ENCODE results near the gene ATXN1. TPM values are rescaled to one million over a fixed set of nuclear protein-coding genes. Genes with fewer than 3 reads are reported as not detected.

Gene ATXN1
- total RNA-seq, 1 experiment from 2014 or later: 5.6 TPM

DNA sequence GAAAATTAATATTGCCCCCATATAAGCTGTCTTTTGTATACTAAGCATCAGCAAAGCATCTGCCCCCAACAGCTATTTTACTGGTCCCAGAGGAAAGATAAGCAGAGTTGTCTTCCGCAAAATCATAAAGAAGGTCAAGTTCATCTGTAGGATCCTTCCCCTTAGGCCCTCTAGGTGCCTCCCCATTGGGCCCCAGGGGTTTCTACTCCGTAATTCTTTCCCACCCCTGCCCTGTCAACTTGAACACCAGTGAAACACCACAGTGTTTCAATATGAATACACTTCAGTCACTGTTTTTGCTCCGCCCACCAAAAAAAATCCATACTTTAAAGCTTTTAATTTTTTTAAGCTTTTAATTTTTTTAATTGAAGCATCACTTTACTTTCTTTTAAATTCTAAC is 159.2 kb downstream of the ATXN1 start:
- Mint-ChIP-seq H3K27ac (no peak overlapping the region), H3K9me3 (no peaks in the 10 kb centered on the region; a peak in 1 of 5 replicates), H3K36me3 (ENCODE audit: insufficient read depth in 1 of 3, low read depth in 3 of 3) (no peaks in the 10 kb centered on the region), H3K4me3 (no peak overlapping the region), H3K4me1 (peaks cover 7 to 10% of the 10 kb centered on the region in 2 experiments), H3K27me3 (ENCODE audit: low read depth) (no peaks in the 10 kb centered on the region)
- no peak for TF ChIP-seq CTCF (conservative IDR thresholded peaks at IDR 0.05)
- H2AK5ac ChIP-seq (ENCODE audit: insufficient read length, low read length): no peak overlapping the region
- no peak overlapping the region for H2BK5ac ChIP-seq (ENCODE audit: insufficient read length, low read length)
- no peaks in the 10 kb centered on the region for H3K79me2 ChIP-seq (ENCODE audit: insufficient read depth, low read length)
- H3K23ac ChIP-seq (ENCODE audit: insufficient read length, low read depth, low read length): no peak overlapping the region
- no peak overlapping the region for H2AFZ ChIP-seq (ENCODE audit: low read length)
- no peaks in the 10 kb centered on the region for H3K9me3 ChIP-seq (ENCODE audit: control insufficient read depth, low read depth, low read length)
- H2BK12ac ChIP-seq (ENCODE audit: insufficient read length, low read depth, low read length): no peak overlapping the region
- H3K4me1 ChIP-seq (ENCODE audit: insufficient read depth, low read length): no peaks in the 10 kb centered on the region
- H2BK15ac ChIP-seq (ENCODE audit: low read depth, low read length): no peak overlapping the region
- H2BK120ac ChIP-seq (ENCODE audit: low read depth, low read length, poor library complexity, severe bottlenecking): no peak overlapping the region
- no peaks in the 10 kb centered on the region for H3K27me3 ChIP-seq (ENCODE audit: insufficient read depth, low read length)
- no peak overlapping the region for H3K4me2 ChIP-seq (ENCODE audit: insufficient read depth, insufficient read length, low read length)
- H4K8ac ChIP-seq (replicated peaks; ENCODE audit: insufficient read length, low read depth, low read length): no peak overlapping the region
- H2BK20ac ChIP-seq (ENCODE audit: low read depth, low read length, poor library complexity, severe bottlenecking): no peak overlapping the region
- no peak overlapping the region for H4K91ac ChIP-seq (ENCODE audit: insufficient read length, low read depth, low read length)
- H3T11ph ChIP-seq (ENCODE audit: low read length): no peak overlapping the region
- no peak overlapping the region for H3K14ac ChIP-seq (ENCODE audit: insufficient read depth, low read length)
- no peak overlapping the region for H3K9ac ChIP-seq (ENCODE audit: extremely low read depth, insufficient read length, low read length)
- H3K79me1 ChIP-seq (ENCODE audit: insufficient read depth, low read depth, low read length, poor library complexity, severe bottlenecking): no peaks in the 10 kb centered on the region
- H4K20me1 ChIP-seq (ENCODE audit: control insufficient read depth, insufficient read depth, insufficient read length): no peaks in the 10 kb centered on the region
- no peak overlapping the region for H4K5ac ChIP-seq (ENCODE audit: insufficient read length, low read depth, low read length)
- H3K4ac ChIP-seq (ENCODE audit: low read depth, low read length): no peak overlapping the region
- no peak overlapping the region for H3K56ac ChIP-seq (ENCODE audit: insufficient read length, low read depth, low read length)
- H3K23me2 ChIP-seq (ENCODE audit: insufficient read length, low read depth, low read length, poor library complexity, severe bottlenecking): no peaks in the 10 kb centered on the region
- DNase-seq: no peak
- no CpG with 5 or more reads among the region's 3 CpGs for WGBS (ENCODE audit: extremely low coverage, insufficient read length, low lambda C conversion rate)
- H3K18ac ChIP-seq (ENCODE audit: insufficient read length, low read depth, low read length): no peak overlapping the region
- H3K27ac ChIP-seq (ENCODE audit: insufficient read length, low read depth, low read length): no peak overlapping the region
